ENCODE results near the gene PSME3IP1.

Gene PSME3IP1

DNA sequence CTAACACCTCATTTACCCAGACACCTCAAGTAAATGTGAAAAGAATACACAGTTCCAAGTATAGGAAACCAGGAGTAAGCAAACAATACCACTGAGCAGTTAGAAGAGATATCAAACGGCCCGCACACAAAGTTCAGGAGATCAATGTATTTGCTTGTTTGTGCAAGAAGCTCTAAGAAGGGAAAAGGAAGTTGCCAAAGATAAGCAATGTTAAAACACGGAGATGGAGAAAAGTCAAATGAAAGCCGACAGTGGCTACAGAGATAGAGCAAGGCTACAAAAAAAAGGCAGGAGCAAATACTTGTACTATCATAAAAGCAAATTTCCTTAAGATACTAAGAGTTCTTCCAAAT lies 29.5 kb downstream of the PSME3IP1 start:
- Histone ChIP-seq H3K4me2 (no peak overlapping the region), H3K27ac (no peak overlapping the region), H3K4me3 (no peak overlapping the region), H4K20me1 (peaks cover 0 to 4% (median 0%) of the 10 kb centered on the region in 11 experiments; a peak in 1 of 22 replicates), H3K4me1 (peaks cover 29 to 55% (median 37%) of the 10 kb centered on the region in 10 experiments), H3K36me3 (peaks cover 73 to 90% (median 85%) of the 10 kb centered on the region in 11 experiments), H3K9me3 (replicated peaks in 1 of 11) (no peaks in the 10 kb centered on the region), H3K27me3 (no peaks in the 10 kb centered on the region), H3K9ac (no peak overlapping the region)
- no peak for TF ChIP-seq Cebpa-rat (IDR thresholded peaks at IDR 0.05)

DNA sequence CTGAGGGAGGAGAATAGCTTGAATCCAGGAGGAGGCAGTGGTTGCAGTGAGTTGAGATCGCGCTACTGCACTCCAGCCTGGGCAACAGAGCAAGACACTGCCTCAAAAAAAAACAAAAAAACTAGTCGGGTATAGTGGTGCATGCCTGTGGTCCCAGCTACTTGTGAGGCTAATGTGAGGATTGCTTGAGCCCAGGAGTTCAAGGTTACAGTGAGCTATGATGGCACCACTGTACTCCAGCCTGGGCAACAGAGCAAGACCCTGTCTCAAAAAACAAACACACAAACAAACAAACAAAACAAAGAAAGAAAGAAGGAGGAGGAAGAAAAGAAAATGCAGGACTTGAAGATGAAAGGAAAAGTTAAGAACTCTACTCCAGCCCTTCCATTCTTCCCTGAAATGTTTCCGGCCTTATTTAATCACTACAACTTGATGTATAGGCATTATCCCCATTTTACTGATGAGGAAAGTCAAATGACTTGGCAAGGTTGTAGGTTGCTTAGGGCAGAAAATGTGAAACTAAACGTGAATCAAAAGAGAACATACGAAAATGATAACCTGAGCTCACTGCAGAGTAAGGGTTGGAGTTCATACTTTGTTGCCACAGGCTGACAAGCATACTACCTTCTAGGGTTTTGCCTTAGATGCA lies 30.0 kb downstream of the PSME3IP1 start:
- H3K27ac ChIP-seq = no peak overlapping the region
- no peak overlapping the region for H3K9ac ChIP-seq
- peaks cover 29 to 55% (median 38%) of the 10 kb centered on the region in 10 experiments for H3K4me1 ChIP-seq
- no peaks in the 10 kb centered on the region for H3K9me3 ChIP-seq (replicated peaks in 1 of 11)
- TF ChIP-seq Cebpa-rat (IDR thresholded peaks at IDR 0.05) = no peak
- H3K4me2 ChIP-seq = no peak overlapping the region
- peaks cover 0 to 4% (median 0%) of the 10 kb centered on the region in 11 experiments; a peak in 1 of 22 replicates for H4K20me1 ChIP-seq
- peaks cover 74 to 90% (median 81%) of the 10 kb centered on the region in 11 experiments for H3K36me3 ChIP-seq
- no peak overlapping the region for H3K4me3 ChIP-seq
- no peaks in the 10 kb centered on the region for H3K27me3 ChIP-seq

DNA sequence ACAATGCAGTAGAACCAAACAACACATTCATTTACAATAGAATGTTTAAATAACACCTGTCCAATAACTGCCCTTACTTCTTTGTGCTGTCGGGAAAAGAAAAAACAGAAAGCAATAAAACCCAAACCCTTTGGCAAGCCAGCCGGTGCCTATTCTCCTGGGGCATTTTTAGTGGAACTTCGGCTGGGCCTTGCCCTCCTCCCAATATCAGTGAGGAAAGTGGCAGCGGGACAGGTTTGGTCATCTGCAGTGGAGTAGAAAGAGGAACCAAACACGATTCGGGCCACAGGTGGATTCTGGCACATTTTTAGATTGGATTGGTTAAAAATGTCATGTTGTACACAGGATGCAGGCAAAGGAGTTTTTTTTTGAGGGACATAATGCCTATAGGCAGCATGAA lies 32.0 kb downstream of the PSME3IP1 start:
- Histone ChIP-seq H3K27ac (no peak overlapping the region), H3K9ac (no peak overlapping the region), H3K9me3 (replicated peaks in 1 of 11) (no peaks in the 10 kb centered on the region), H3K36me3 (peaks cover 63 to 90% (median 83%) of the 10 kb centered on the region in 11 experiments), H3K27me3 (no peaks in the 10 kb centered on the region), H3K4me2 (no peak overlapping the region), H3K4me3 (no peak overlapping the region), H3K4me1 (peaks cover 29 to 63% (median 51%) of the 10 kb centered on the region in 10 experiments), H4K20me1 (peaks cover 0 to 4% (median 0%) of the 10 kb centered on the region in 11 experiments; a peak in 1 of 22 replicates)
- TF ChIP-seq Cebpa-rat (IDR thresholded peaks at IDR 0.05) = no peak

DNA sequence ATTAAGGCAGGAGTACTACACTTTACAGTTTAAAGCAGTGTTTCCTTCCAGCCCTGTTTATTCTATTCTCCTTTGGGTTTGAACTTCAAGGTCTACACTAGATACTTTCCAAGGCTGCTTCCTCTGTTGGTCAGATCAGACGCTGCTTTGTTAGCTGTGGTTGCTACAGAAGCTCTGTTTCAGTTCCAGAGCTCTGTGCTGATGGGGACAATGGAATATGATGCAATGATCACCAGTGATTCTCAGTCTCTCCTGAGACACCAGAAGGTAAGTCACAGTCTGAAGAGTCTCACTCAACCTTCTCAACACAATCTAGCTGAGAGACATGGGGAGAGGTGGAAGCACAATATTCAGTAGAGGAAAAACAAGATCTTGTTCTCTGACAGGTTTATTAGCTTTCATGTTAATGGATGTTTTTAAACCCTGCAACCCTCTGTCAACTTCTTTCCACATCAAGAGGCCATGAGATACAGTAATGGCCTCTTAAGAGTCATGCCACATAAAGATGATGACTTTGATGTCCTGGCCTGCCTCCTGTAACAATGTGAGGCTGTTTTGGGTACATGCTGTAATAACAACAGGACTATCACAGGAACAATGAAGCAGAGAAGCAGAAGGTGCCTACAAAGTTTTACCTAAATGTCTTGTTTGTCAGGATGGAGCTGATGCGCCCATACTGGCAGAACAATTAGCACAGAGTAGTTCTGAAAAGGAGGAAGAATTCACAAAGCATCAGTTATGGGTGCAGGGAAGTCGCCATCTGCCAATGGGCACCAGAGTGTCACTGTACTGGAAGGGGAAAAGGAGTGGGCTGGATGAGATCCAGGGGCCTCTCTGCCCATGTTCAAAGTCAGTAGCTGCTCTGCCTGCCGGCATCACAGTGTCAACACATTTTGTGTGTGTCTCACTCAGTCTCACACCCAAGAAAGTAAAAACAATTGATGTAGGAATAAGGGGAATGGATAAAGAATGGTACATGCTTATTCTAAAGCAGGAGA lies 33.4 kb downstream of the PSME3IP1 start:
- Histone ChIP-seq H3K36me3 (peaks cover 49 to 80% (median 71%) of the 10 kb centered on the region in 11 experiments), H3K27me3 (no peaks in the 10 kb centered on the region), H4K20me1 (peaks cover 0 to 4% (median 0%) of the 10 kb centered on the region in 11 experiments; a peak in 1 of 22 replicates), H3K9me3 (replicated peaks in 1 of 11) (no peaks in the 10 kb centered on the region), H3K27ac (peak overlapping the region; percentile 8 to 86 (median 67); a peak in 21 of 22 replicates), H3K4me3 (no peak overlapping the region), H3K4me1 (peaks cover 43 to 78% (median 66%) of the 10 kb centered on the region in 10 experiments), H3K9ac (peak overlapping the region in 8 of 11 experiments; percentile 11 to 70 (median 52); a peak in 16 of 22 replicates), H3K4me2 (peak overlapping the region; percentile 76 to 97 (median 89))
- peak in 9 of 11 experiments; percentile 27 to 96 (median 61); a peak in 13 of 22 replicates for TF ChIP-seq Cebpa-rat (IDR thresholded peaks at IDR 0.05)

DNA sequence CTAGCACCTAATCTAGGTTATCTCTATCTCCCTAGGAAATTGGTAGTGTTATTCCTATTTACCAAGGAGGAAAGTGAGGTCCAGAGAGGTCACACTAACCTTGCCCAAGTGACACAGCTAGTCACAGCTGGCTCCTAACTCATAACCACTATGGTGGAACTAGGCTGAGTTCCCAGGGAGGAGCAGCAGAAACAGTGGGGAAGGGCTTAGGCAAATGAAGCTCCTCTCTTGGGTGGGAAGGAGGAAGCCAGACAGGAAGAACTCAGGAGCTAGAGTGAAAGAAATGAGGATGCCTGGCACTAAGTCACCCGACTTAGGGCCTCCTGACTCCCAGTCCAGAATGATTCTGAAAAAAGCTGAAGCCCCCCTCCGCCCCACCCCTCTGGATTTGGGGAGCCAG lies 34.5 kb downstream of the PSME3IP1 start:
- Histone ChIP-seq H3K4me3 (no peak overlapping the region; a peak in 2 of 20 replicates), H3K27ac (peak overlapping the region; percentile 8 to 86 (median 67); a peak in 21 of 22 replicates), H3K27me3 (no peaks in the 10 kb centered on the region)

DNA sequence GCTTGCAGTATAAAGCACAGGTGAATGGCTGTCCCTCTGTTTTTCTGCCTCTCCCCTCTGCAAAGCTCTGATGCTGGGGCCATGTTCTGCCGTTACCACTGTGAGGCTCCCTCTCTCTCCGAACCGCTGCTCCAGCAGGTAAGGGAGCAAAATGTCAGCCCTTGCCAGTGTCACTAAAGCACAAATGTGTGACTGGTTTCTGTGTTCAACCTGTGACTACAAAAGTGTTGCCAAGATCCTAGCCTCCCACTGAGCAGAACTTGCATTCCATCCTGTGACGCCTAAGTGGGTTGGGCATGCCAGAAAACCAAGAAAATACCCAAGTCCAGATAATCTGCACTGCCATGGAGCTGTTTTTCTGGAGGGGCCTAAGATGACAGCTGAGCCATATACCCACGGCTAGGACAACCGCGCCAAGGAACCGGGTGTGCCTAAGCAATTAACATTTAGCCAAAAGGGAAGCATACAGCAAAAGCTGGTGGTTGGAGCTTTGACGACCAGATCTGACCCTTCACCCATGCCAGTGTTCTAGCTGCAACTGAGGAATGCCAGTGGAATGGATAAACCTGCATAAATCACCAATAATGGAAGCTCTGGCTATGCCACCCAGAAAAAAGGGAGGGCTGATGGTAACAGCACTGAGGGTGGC lies 35.0 kb downstream of the PSME3IP1 start:
- Histone ChIP-seq H3K4me1 (peaks cover 59 to 85% (median 81%) of the 10 kb centered on the region in 10 experiments), H3K4me3 (no peak overlapping the region), H3K27me3 (no peaks in the 10 kb centered on the region), H3K9ac (peak overlapping the region in 3 of 11 experiments; percentile 66 to 70 (median 67); a peak in 4 of 22 replicates), H3K9me3 (replicated peaks in 1 of 11) (no peaks in the 10 kb centered on the region), H3K36me3 (peaks cover 33 to 67% (median 58%) of the 10 kb centered on the region in 11 experiments), H4K20me1 (0 out of 22 replicates have a peak, but pooled peaks cover 0 to 4% (median 0%) of the 10 kb centered on the region in 11 experiments), H3K4me2 (peak overlapping the region; percentile 76 to 97 (median 89)), H3K27ac (peak overlapping the region in 10 of 11 experiments; percentile 26 to 86 (median 70); a peak in 17 of 22 replicates)
- TF ChIP-seq Cebpa-rat (IDR thresholded peaks at IDR 0.05) = no peak

More for the DNA sequence above, 34.5 kb downstream of the PSME3IP1 start:
- Histone ChIP-seq H4K20me1 (0 out of 22 replicates have a peak, but pooled peaks cover 0 to 4% (median 0%) of the 10 kb centered on the region in 11 experiments), H3K4me1 (peaks cover 54 to 82% (median 76%) of the 10 kb centered on the region in 10 experiments), H3K9me3 (replicated peaks in 1 of 11) (no peaks in the 10 kb centered on the region), H3K4me2 (peak overlapping the region; percentile 76 to 97 (median 89)), H3K36me3 (peaks cover 38 to 70% (median 61%) of the 10 kb centered on the region in 11 experiments), H3K9ac (peak overlapping the region in 8 of 11 experiments; percentile 11 to 70 (median 52); a peak in 15 of 22 replicates)
- no peak for TF ChIP-seq Cebpa-rat (IDR thresholded peaks at IDR 0.05)

DNA sequence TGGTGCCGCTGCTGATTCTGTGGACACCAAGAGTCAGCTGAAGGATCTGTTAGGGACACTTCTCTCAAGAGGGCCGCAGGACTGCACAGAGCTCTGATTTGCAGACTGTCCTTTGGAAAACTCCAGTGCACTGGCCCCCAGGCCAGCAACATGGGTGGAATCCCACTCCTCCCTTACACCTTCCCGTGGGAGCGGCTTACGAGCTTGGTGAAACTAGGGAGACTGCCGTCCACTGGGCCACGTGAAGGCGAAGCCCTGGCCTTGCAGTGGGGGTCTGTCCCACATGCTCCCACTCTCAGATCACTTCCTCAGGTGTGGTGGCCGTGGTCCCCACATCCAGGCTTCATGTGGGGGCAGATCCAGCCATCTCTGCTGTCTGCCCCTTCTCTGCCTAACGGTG lies 36.4 kb downstream of the PSME3IP1 start:
- Histone ChIP-seq H3K9ac (no peak overlapping the region; a peak in 1 of 22 replicates), H4K20me1 (no peaks in the 10 kb centered on the region), H3K4me2 (peak overlapping the region in 9 of 11 experiments; percentile 89 to 98 (median 95); a peak in 18 of 22 replicates), H3K4me1 (peaks cover 73 to 99% (median 95%) of the 10 kb centered on the region in 10 experiments), H3K9me3 (replicated peaks in 1 of 11) (no peaks in the 10 kb centered on the region), H3K36me3 (peaks cover 19 to 58% (median 44%) of the 10 kb centered on the region in 11 experiments), H3K27me3 (no peaks in the 10 kb centered on the region), H3K27ac (peak overlapping the region in 8 of 11 experiments; percentile 69 to 86 (median 81); a peak in 14 of 22 replicates), H3K4me3 (no peak overlapping the region)
- TF ChIP-seq Cebpa-rat (IDR thresholded peaks at IDR 0.05) = no peak

DNA sequence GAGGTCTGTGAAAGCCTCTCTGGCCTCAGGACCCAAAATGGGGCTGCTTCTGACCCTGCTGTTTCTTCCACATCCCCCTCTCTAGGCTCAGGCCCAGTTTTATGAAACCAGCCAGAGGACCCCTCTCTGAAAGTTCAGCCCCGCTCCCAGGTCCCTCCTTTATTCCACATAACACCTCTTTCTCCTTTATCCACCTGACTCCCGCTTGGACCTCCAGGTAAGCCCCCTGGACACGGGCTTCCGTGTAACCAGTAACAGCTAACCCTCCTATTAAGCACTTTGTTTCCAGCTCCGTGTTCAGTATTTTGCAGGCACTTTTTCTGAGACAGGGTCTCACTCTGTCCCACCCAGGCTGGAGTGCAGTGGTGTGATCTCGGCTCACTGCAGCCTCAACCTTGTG lies 37.4 kb downstream of the PSME3IP1 start:
- H3K4me3 ChIP-seq = no peak overlapping the region; a peak in 1 of 20 replicates
- H3K27me3 ChIP-seq = no peaks in the 10 kb centered on the region
- TF ChIP-seq Cebpa-rat (IDR thresholded peaks at IDR 0.05) = no peak
- H3K27ac ChIP-seq = peak overlapping the region in 10 of 11 experiments; percentile 34 to 86 (median 80); a peak in 19 of 22 replicates
- H3K36me3 ChIP-seq = peaks cover 13 to 51% (median 35%) of the 10 kb centered on the region in 11 experiments
- peak overlapping the region in 7 of 11 experiments; percentile 64 to 76 (median 71); a peak in 13 of 22 replicates for H3K9ac ChIP-seq
- no peaks in the 10 kb centered on the region for H4K20me1 ChIP-seq
- peak overlapping the region; percentile 86 to 98 (median 93) for H3K4me2 ChIP-seq
- H3K4me1 ChIP-seq = peaks cover 83 to 100% (median 100%) of the 10 kb centered on the region in 10 experiments
- H3K9me3 ChIP-seq (replicated peaks in 1 of 11) = no peaks in the 10 kb centered on the region
